ENCODE results near the gene RPS2. TPM values are rescaled to one million over a fixed set of nuclear protein-coding genes. Genes with fewer than 3 reads are reported as not detected.

RPS2 gene
- total and polyA plus RNA-seq, 2 donors (not counting 1 experiment from before 2014, with no cell fraction given), result 3,261 to 6,138 TPM

DNA sequence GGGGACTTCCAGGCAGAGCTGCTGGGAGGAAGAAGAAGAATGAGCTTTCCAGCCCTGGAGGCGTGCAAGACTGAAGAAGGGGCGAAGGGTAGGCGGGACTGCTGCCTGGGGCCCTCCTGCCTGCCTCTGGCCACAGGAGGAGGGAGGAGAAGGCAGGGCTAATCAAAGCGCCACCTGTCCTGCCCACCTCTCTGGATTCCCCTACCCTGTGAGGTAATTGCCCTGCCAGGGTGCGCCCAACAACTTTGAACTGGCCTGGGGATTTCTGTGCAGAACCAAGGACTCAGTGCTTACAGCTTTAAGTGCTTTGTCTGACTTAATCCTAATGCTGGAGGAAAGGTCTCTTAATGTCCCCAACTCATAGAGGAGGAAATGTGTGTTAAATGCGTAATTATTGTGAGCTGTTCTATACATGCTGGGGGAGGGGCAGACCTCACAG, 16.8 kb upstream of the RPS2 start, which contains the start of gene NOXO1:
Gene NOXO1 (minus strand): TSS at position 72 of the 439 bp plus-strand sequence. CDS start 290 bp downstream, outside the sequence.
- no peak within 1 kb of the TSS for H3K9ac ChIP-seq (ENCODE audit: low read length)
- TF ChIP-seq EZH2 (IDR thresholded peaks at IDR 0.05; ENCODE audit: borderline replicate concordance, insufficient read depth, low read depth, low read length, poor library complexity, severe bottlenecking), result no peak
- peaks cover 6% of the 10 kb centered on the region for H3K27me3 Mint-ChIP-seq
- H3K9me3 Mint-ChIP-seq (ENCODE audit: insufficient read depth), result no peaks in the 10 kb centered on the region
- peaks cover 0 to 57% (median 19%) of the 10 kb centered on the region in 4 experiments for H3K27me3 ChIP-seq (replicated peaks in 1 of 4; ENCODE audit: control extremely low read depth in 1 of 4, control insufficient read depth in 3 of 4, insufficient read depth in 4 of 4, low read length in 3 of 4)
- peaks cover 16 to 35% of the 10 kb centered on the region in 2 donors for H3K4me1 ChIP-seq (ENCODE audit: control insufficient read depth in 2 of 2, insufficient read depth in 2 of 2, low read length in 2 of 2)
- H3K36me3 ChIP-seq (replicated peaks in 1 of 2; ENCODE audit: control extremely low read depth in 1 of 2, control insufficient read depth in 1 of 2, extremely low read depth in 1 of 2, insufficient read depth in 2 of 2, low read length in 1 of 2), result peaks cover 0 to 29% of the 10 kb centered on the region in 2 experiments
- no peak within 1 kb of the TSS for H3K4me2 ChIP-seq (replicated peaks; ENCODE audit: low read depth, low read length, poor library complexity, severe bottlenecking)
- peak within 1 kb of the TSS; percentile 56 for H3K27ac Mint-ChIP-seq
- intact Hi-C loops (cut with micrococcal nuclease), result no loop called here
- no peak within 1 kb of the TSS for H3K27ac ChIP-seq (ENCODE audit: low read length in 2 of 2)
- H3K4me1 Mint-ChIP-seq, result peaks cover 22% of the 10 kb centered on the region
- peaks cover 0 to 4% (median 0%) of the 10 kb centered on the region in 3 donors for H3K9me3 ChIP-seq (ENCODE audit: control extremely low read depth in 1 of 3, control insufficient read depth in 2 of 3, insufficient read depth in 1 of 3, low read length in 2 of 3)
- peak within 1 kb of the TSS; percentile 49 for H3K4me3 Mint-ChIP-seq
- ChIA-PET POLR2A (interaction anchor here (0.6 to 3.5 kb wide), 4 partner anchors 10 to 169 kb away, joined by 3 to 15 read pairs (median 6); partner anchors contain the start of genes RPS2 and TBL3), CTCF (interaction anchor here (0.9 to 1.0 kb wide), 2 partner anchors 22 to 174 kb away, joined by 3 read pairs; no protein-coding TSS in a partner anchor)
- no peak within 1 kb of the TSS for H3K4me3 ChIP-seq (ENCODE audit: control extremely low read depth in 1 of 5, extremely low read depth in 1 of 5, insufficient read depth in 1 of 5, low read depth in 2 of 5, low read length in 4 of 5)
- no peak within 1 kb of the TSS for H2AFZ ChIP-seq (ENCODE audit: insufficient read depth, low read depth, low read length, poor library complexity, severe bottlenecking)
- H3K79me2 ChIP-seq (ENCODE audit: control insufficient read depth, insufficient read depth, low read length), result no peaks in the 10 kb centered on the region
- DNase-seq (peak; percentile 56), ATAC-seq (ENCODE audit: low read depth) (no peak)
- peaks cover 9% of the 10 kb centered on the region for H4K20me1 ChIP-seq (ENCODE audit: control insufficient read depth, insufficient read depth, low read length, poor library complexity, severe bottlenecking)
- WGBS (ENCODE audit: insufficient coverage), result 48% methylated on average over 5 of the region's 6 CpGs

DNA sequence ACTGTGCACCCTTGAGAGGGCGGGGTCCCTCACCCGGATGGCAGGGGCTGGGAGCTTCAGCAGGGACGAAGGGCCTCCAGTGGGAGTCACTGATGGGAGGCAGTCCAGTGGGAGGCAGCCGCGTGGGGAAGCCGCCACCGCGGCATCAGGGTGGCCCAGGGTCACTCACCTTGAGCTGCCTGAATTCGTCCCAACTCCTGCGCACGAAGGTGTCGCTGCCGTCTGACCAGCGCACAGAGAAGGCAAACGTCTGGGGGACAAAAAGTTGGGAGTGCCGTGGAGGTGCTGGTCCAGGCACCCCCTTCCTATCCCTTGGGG, 16.1 kb upstream of the RPS2 start:
- ATAC-seq (ENCODE audit: low read depth), result no peak
- no peak overlapping the region for H2AFZ ChIP-seq (ENCODE audit: insufficient read depth, low read depth, low read length, poor library complexity, severe bottlenecking)
- no peaks in the 10 kb centered on the region for H3K79me2 ChIP-seq (ENCODE audit: control insufficient read depth, insufficient read depth, low read length)
- H3K9me3 ChIP-seq (ENCODE audit: control extremely low read depth in 1 of 3, control insufficient read depth in 2 of 3, insufficient read depth in 1 of 3, low read length in 2 of 3), result peaks cover 0 to 4% (median 0%) of the 10 kb centered on the region in 3 donors
- no peak overlapping the region for H3K27ac ChIP-seq (ENCODE audit: low read length in 2 of 2)
- H3K9me3 Mint-ChIP-seq (ENCODE audit: insufficient read depth), result no peaks in the 10 kb centered on the region
- peaks cover 22% of the 10 kb centered on the region for H3K4me1 Mint-ChIP-seq
- H3K4me3 Mint-ChIP-seq, result no peak overlapping the region
- H3K4me1 ChIP-seq (ENCODE audit: control insufficient read depth in 2 of 2, insufficient read depth in 2 of 2, low read length in 2 of 2), result peaks cover 16 to 35% of the 10 kb centered on the region in 2 donors
- intact Hi-C loops (cut with micrococcal nuclease), result no loop called here
- ChIA-PET CTCF (interaction anchor here (0.7 kb wide), 1 partner anchor 10 kb away, joined by 3 read pairs; the partner anchor contains the start of gene TBL3), POLR2A (no interaction called here)
- no peak overlapping the region for H3K9ac ChIP-seq (ENCODE audit: low read length)
- H3K27me3 ChIP-seq (replicated peaks in 1 of 4; ENCODE audit: control extremely low read depth in 1 of 4, control insufficient read depth in 3 of 4, insufficient read depth in 4 of 4, low read length in 3 of 4), result peaks cover 0 to 64% (median 20%) of the 10 kb centered on the region in 4 experiments
- peaks cover 16% of the 10 kb centered on the region for H4K20me1 ChIP-seq (ENCODE audit: control insufficient read depth, insufficient read depth, low read length, poor library complexity, severe bottlenecking)
- 29% methylated on average over 16 of the region's 16 CpGs for WGBS (ENCODE audit: insufficient coverage)
- H3K27ac Mint-ChIP-seq, result no peak overlapping the region
- TF ChIP-seq, protein P1, sequence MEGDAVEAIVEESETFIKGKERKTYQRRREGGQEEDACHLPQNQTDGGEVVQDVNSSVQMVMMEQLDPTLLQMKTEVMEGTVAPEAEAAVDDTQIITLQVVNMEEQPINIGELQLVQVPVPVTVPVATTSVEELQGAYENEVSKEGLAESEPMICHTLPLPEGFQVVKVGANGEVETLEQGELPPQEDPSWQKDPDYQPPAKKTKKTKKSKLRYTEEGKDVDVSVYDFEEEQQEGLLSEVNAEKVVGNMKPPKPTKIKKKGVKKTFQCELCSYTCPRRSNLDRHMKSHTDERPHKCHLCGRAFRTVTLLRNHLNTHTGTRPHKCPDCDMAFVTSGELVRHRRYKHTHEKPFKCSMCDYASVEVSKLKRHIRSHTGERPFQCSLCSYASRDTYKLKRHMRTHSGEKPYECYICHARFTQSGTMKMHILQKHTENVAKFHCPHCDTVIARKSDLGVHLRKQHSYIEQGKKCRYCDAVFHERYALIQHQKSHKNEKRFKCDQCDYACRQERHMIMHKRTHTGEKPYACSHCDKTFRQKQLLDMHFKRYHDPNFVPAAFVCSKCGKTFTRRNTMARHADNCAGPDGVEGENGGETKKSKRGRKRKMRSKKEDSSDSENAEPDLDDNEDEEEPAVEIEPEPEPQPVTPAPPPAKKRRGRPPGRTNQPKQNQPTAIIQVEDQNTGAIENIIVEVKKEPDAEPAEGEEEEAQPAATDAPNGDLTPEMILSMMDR (IDR thresholded peaks at IDR 0.05), result no peak
- TF ChIP-seq EZH2 (IDR thresholded peaks at IDR 0.05; ENCODE audit: borderline replicate concordance, insufficient read depth, low read depth, low read length, poor library complexity, severe bottlenecking), result no peak
- peaks cover 0 to 31% of the 10 kb centered on the region in 2 experiments for H3K36me3 ChIP-seq (replicated peaks in 1 of 2; ENCODE audit: control extremely low read depth in 1 of 2, control insufficient read depth in 1 of 2, extremely low read depth in 1 of 2, insufficient read depth in 2 of 2, low read length in 1 of 2)
- DNase-seq, result no peak
- peaks cover 6% of the 10 kb centered on the region for H3K27me3 Mint-ChIP-seq
- no peak overlapping the region for H3K4me3 ChIP-seq (ENCODE audit: control extremely low read depth in 1 of 5, extremely low read depth in 1 of 5, insufficient read depth in 1 of 5, low read depth in 2 of 5, low read length in 4 of 5)
- no peak overlapping the region for H3K4me2 ChIP-seq (replicated peaks; ENCODE audit: low read depth, low read length, poor library complexity, severe bottlenecking)
